Naive thymus-derived CD8-positive, alpha-beta T cell (primary cell): ENCODE data around the gene SORCS1. TPM values are rescaled to one million over a fixed set of nuclear protein-coding genes. Genes with fewer than 3 reads are reported as not detected.
A peak's percentile ranks its signal among the peaks of the same experiment; 100 is the strongest.

Source experiments
- ATAC-seq, 2 donors: fragments of 150-1000 bp; cut with Tn5 transposase in 1 of 2; sonication (Bioruptor Pico), chemical (Tn5 transposase) in 1 of 2; 1 replicate in 1 of 2; 2 replicates in 1 of 2; pipeline ENCODE4 v1.10.0; 2021; ENCODE audit warnings: mild to moderate bottlenecking in 2 of 2, moderate library complexity in 2 of 2
- POLR2A ChIA-PET: fragments of 350-600 bp; sonication (Branson Sonifier 250); formaldehyde crosslinking; loops from one replicate; lab custom pipeline; 2021; ENCODE audit warnings: antibody characterized with exemption; lab: Charles Lee
- DNase-seq, 10 donors: peaks; one replicate each; pipeline versions ENCODE4 v3.0.0 to v3.0.0-alpha.2; 2020 to 2022
- H3K27ac Mint-ChIP-seq, 10 donors: one replicate each; pipeline ENCODE4 v1.8.0; 2020 to 2022; ENCODE audit warnings: mild to moderate bottlenecking in 10 of 10, mixed read lengths in 10 of 10, moderate library complexity in 4 of 10, inconsistent platforms in 1 of 10
- H3K27me3 Mint-ChIP-seq, 5 donors: one replicate each; pipeline ENCODE4 v1.8.0; 2021 to 2022; ENCODE audit warnings: mixed read lengths in 5 of 5
- H3K36me3 Mint-ChIP-seq, 3 donors: one replicate each; pipeline ENCODE4 v1.8.0; 2020 to 2022; ENCODE audit warnings: mixed read lengths in 3 of 3, mild to moderate bottlenecking in 2 of 3, inconsistent platforms in 1 of 3
- H3K4me1 Mint-ChIP-seq, 4 donors: one replicate each; pipeline ENCODE4 v1.8.0; 2021 to 2022; ENCODE audit warnings: mixed read lengths in 4 of 4
- H3K4me3 Mint-ChIP-seq, 10 donors: one replicate each; pipeline ENCODE4 v1.8.0; 2020 to 2022; ENCODE audit warnings: mild to moderate bottlenecking in 10 of 10, mixed read lengths in 10 of 10, moderate library complexity in 6 of 10, inconsistent platforms in 1 of 10
- H3K9me3 Mint-ChIP-seq, 9 donors: one replicate each; pipeline ENCODE4 v1.8.0; 2020 to 2022; ENCODE audit warnings: mixed read lengths in 9 of 9, mild to moderate bottlenecking in 3 of 9, inconsistent platforms in 1 of 9, moderate library complexity in 1 of 9
- polyA plus RNA-seq, 3 donors: library from polyadenylated mRNA; unstranded; fragments of 300-500 nt; fragmentation: Illumina TruSeq; gene quantifications; one replicate each; pipeline ENCODE4 v1.2.3, GENCODE V29; 2021
- total RNA-seq, 8 experiments: library from RNA in 2 of 8; stranded (reverse) in 2 of 8; gene quantifications; one replicate each; pipeline ENCODE4 v1.2.3 and lab custom pipeline; 2021 to 2026

Gene SORCS1
- total and polyA plus RNA-seq, 5 experiments from 2014 or later: not detected

GRCh38 chr10:106819490-106819889, 345.0 kb downstream of the SORCS1 start:
- Mint-ChIP-seq H3K4me1 (peaks cover 0 to 21% (median 0%) of the 10 kb centered on the region in 4 donors), H3K9me3 (no peaks in the 10 kb centered on the region), H3K27ac (no peak overlapping the region), H3K27me3 (no peaks in the 10 kb centered on the region), H3K4me3 (no peak overlapping the region), H3K36me3 (no peaks in the 10 kb centered on the region)
- ATAC-seq: no peak
- no peak for DNase-seq
- POLR2A ChIA-PET: no interaction called here

GRCh38 chr10:106816318-106817085, 348.0 kb downstream of the SORCS1 start:
- no peak overlapping the region for H3K27ac Mint-ChIP-seq
- H3K27me3 Mint-ChIP-seq: no peaks in the 10 kb centered on the region
- DNase-seq: no peak
- no peak for ATAC-seq
- POLR2A ChIA-PET: no interaction called here
- H3K9me3 Mint-ChIP-seq: no peaks in the 10 kb centered on the region
- H3K36me3 Mint-ChIP-seq: no peaks in the 10 kb centered on the region
- H3K4me1 Mint-ChIP-seq: peaks cover 0 to 21% (median 0%) of the 10 kb centered on the region in 4 donors
- no peak overlapping the region for H3K4me3 Mint-ChIP-seq

GRCh38 chr10:106815427-106816043, 349.0 kb downstream of the SORCS1 start:
- Mint-ChIP-seq H3K4me3 (peak overlapping the region in 1 of 10 donors; percentile 3), H3K9me3 (no peaks in the 10 kb centered on the region), H3K4me1 (peaks cover 0 to 19% (median 0%) of the 10 kb centered on the region in 4 donors), H3K27me3 (no peaks in the 10 kb centered on the region), H3K27ac (no peak overlapping the region), H3K36me3 (no peaks in the 10 kb centered on the region)
- POLR2A ChIA-PET: no interaction called here
- DNase-seq (no peak), ATAC-seq (no peak)

GRCh38 chr10:106804992-106805582, 359.4 kb downstream of the SORCS1 start:
- Mint-ChIP-seq H3K27ac (no peak overlapping the region), H3K9me3 (peaks cover 0 to 7% (median 2%) of the 10 kb centered on the region in 9 donors), H3K36me3 (peaks cover 0 to 5% (median 0%) of the 10 kb centered on the region in 3 donors), H3K4me3 (no peak overlapping the region), H3K4me1 (no peaks in the 10 kb centered on the region), H3K27me3 (peaks cover 0 to 2% (median 0%) of the 10 kb centered on the region in 5 donors)
- ATAC-seq (no peak), DNase-seq (no peak)
- POLR2A ChIA-PET: no interaction called here

GRCh38 chr10:106802949-106803348, 361.6 kb downstream of the SORCS1 start:
- ATAC-seq: no peak
- peaks cover 0 to 2% (median 0%) of the 10 kb centered on the region in 5 donors for H3K27me3 Mint-ChIP-seq
- POLR2A ChIA-PET: no interaction called here

GRCh38 chr10:106799776-106800175, 364.7 kb downstream of the SORCS1 start:
- Mint-ChIP-seq H3K27me3 (peaks cover 0 to 2% (median 0%) of the 10 kb centered on the region in 5 donors), H3K36me3 (peaks cover 0 to 5% (median 0%) of the 10 kb centered on the region in 3 donors), H3K9me3 (peaks cover 0 to 19% (median 7%) of the 10 kb centered on the region in 9 donors), H3K4me1 (peaks cover 0 to 6% (median 0%) of the 10 kb centered on the region in 4 donors), H3K4me3 (no peak overlapping the region), H3K27ac (no peak overlapping the region)
- no peak for DNase-seq
- POLR2A ChIA-PET: no interaction called here
- no peak for ATAC-seq

More at GRCh38 chr10:106802949-106803348, 361.6 kb downstream of the SORCS1 start:
- DNase-seq: no peak
- peaks cover 0 to 6% (median 0%) of the 10 kb centered on the region in 4 donors for H3K4me1 Mint-ChIP-seq
- peaks cover 0 to 12% (median 5%) of the 10 kb centered on the region in 9 donors for H3K9me3 Mint-ChIP-seq
- no peak overlapping the region for H3K4me3 Mint-ChIP-seq
- no peak overlapping the region for H3K27ac Mint-ChIP-seq
- peaks cover 0 to 5% (median 0%) of the 10 kb centered on the region in 3 donors for H3K36me3 Mint-ChIP-seq

- ATAC-seq (no peak), DNase-seq (no peak)
- Mint-ChIP-seq H3K4me1 (peaks cover 0 to 6% (median 0%) of the 10 kb centered on the region in 4 donors), H3K27ac (no peak overlapping the region), H3K9me3 (peaks cover 0 to 14% (median 6%) of the 10 kb centered on the region in 9 donors), H3K27me3 (no peaks in the 10 kb centered on the region), H3K4me3 (no peak overlapping the region), H3K36me3 (no peaks in the 10 kb centered on the region)
- POLR2A ChIA-PET: no interaction called here
These were observed 368.9 kb downstream of the SORCS1 start for GRCh38 chr10:106795619-106796018.

GRCh38 chr10:106793617-106794016, 370.9 kb downstream of the SORCS1 start:
- H3K4me3 Mint-ChIP-seq: no peak overlapping the region

GRCh38 chr10:106789623-106790022, 374.9 kb downstream of the SORCS1 start:
- H3K4me1 Mint-ChIP-seq: no peaks in the 10 kb centered on the region
- POLR2A ChIA-PET: no interaction called here
- H3K4me3 Mint-ChIP-seq: no peak overlapping the region
- H3K9me3 Mint-ChIP-seq: peaks cover 0 to 13% (median 0%) of the 10 kb centered on the region in 9 donors
- no peak overlapping the region for H3K27ac Mint-ChIP-seq
- ATAC-seq (no peak), DNase-seq (no peak)
- no peaks in the 10 kb centered on the region for H3K27me3 Mint-ChIP-seq
- H3K36me3 Mint-ChIP-seq: no peaks in the 10 kb centered on the region

More at GRCh38 chr10:106793617-106794016, 370.9 kb downstream of the SORCS1 start:
- Mint-ChIP-seq H3K36me3 (no peaks in the 10 kb centered on the region), H3K27me3 (no peaks in the 10 kb centered on the region), H3K9me3 (peaks cover 0 to 13% (median 5%) of the 10 kb centered on the region in 9 donors), H3K4me1 (no peaks in the 10 kb centered on the region), H3K27ac (no peak overlapping the region)
- no peak for DNase-seq
- POLR2A ChIA-PET: no interaction called here
- no peak for ATAC-seq

GRCh38 chr10:106788982-106789381, 375.5 kb downstream of the SORCS1 start:
- Mint-ChIP-seq H3K9me3 (peaks cover 0 to 13% (median 0%) of the 10 kb centered on the region in 9 donors), H3K36me3 (no peaks in the 10 kb centered on the region), H3K4me1 (no peaks in the 10 kb centered on the region), H3K27ac (no peak overlapping the region), H3K27me3 (no peaks in the 10 kb centered on the region), H3K4me3 (no peak overlapping the region)
- ATAC-seq (no peak), DNase-seq (no peak)
- POLR2A ChIA-PET: no interaction called here

- Mint-ChIP-seq H3K27ac (no peak overlapping the region), H3K4me1 (no peaks in the 10 kb centered on the region), H3K9me3 (peaks cover 0 to 13% (median 4%) of the 10 kb centered on the region in 9 donors), H3K4me3 (no peak overlapping the region), H3K36me3 (no peaks in the 10 kb centered on the region), H3K27me3 (peaks cover 0 to 2% (median 0%) of the 10 kb centered on the region in 5 donors)
- POLR2A ChIA-PET: no interaction called here
- ATAC-seq (no peak), DNase-seq (no peak)
These were observed 379.0 kb downstream of the SORCS1 start for GRCh38 chr10:106785528-106785927.

GRCh38 chr10:106780632-106781031, 383.9 kb downstream of the SORCS1 start:
- no peak for ATAC-seq
- Mint-ChIP-seq H3K4me1 (no peaks in the 10 kb centered on the region), H3K36me3 (no peaks in the 10 kb centered on the region), H3K4me3 (no peak overlapping the region), H3K27me3 (peaks cover 0 to 2% (median 0%) of the 10 kb centered on the region in 5 donors), H3K27ac (no peak overlapping the region), H3K9me3 (peaks cover 0 to 5% (median 0%) of the 10 kb centered on the region in 9 donors)
- POLR2A ChIA-PET: no interaction called here
- DNase-seq: no peak

- ATAC-seq: no peak
- H3K9me3 Mint-ChIP-seq: peaks cover 0 to 6% (median 0%) of the 10 kb centered on the region in 9 donors
- H3K36me3 Mint-ChIP-seq: no peaks in the 10 kb centered on the region
- no peak overlapping the region for H3K27ac Mint-ChIP-seq
- no peak for DNase-seq
- peaks cover 0 to 2% (median 0%) of the 10 kb centered on the region in 5 donors for H3K27me3 Mint-ChIP-seq
- no peaks in the 10 kb centered on the region for H3K4me1 Mint-ChIP-seq
- POLR2A ChIA-PET: no interaction called here
- H3K4me3 Mint-ChIP-seq: no peak overlapping the region
These were observed 386.7 kb downstream of the SORCS1 start for GRCh38 chr10:106777841-106778240.
